HG02678 (cell line): Measurements from ENCODE around the gene CNTNAP3B.
"Not testable (repeated sequence)": the region's sequence is repeated elsewhere in the genome, so short reads cannot be mapped to it uniquely, and the experiment has no call there.

Experiments used
- ATAC-seq: cut with Tn5 transposase; IDR thresholded peaks from one replicate; pipeline ENCODE4 v1.9.1; 2021; ENCODE audit warnings: mild to moderate bottlenecking, moderate library complexity; ENCODE audit not compliant: unreplicated experiment

CNTNAP3B gene

DNA sequence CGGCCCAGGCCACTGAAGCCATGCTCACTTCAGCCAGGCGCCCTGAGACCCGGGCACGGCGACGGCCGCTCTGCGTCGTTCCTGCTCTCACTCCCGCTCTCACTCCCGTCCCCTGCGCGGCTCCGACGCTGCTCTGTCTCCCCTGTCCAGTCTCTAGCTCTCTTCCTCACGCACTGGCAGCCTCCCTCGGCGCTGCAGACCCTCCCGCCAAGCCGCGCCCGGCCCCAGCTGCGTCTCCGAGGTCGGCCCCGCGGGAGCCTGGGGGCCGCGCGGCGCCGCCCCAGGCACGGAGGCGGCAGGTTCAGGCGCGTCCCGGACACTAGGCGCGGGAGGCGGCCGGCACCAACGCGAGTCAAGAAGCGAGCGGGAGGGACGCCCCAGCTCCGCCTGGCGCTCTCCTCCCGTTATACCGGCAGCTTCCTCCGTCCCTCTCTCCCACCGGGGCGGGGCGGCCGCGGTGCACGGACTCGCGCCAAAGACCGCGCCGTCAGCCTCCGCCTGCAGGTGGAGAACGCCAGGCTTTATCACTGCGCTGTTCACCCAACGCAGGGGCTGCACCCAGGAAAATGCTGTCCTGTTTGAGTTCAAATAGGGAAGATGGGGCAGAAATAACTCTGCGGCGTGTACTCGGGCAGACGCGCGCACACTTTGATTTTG, at the start of gene CNTNAP3B:
CNTNAP3B (minus strand) TSS at position 354 of the 657 bp plus-strand sequence; CDS start at position 22, 332 bp downstream.
- not testable (repeated sequence) for ATAC-seq

DNA sequence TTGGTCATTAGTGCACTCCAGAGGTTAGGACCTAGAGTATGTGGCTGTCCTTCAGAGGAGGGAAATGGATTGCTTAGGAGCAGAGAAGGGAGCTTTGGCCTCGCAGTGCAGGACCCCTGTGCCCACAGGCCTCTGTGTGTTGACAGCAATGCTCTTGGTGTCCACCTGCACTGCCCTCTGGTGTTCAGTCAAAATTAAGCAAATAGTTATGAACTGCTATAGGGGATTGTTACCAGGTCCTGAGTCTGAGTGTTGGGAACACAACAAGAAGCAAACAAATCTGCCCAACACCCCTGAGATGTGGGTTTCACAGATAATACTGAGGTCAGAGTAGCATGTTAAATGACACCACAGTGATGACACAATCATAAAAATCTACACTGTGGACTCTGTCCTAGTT, 31.1 kb upstream of the CNTNAP3B start:
- ATAC-seq = not testable (repeated sequence)

DNA sequence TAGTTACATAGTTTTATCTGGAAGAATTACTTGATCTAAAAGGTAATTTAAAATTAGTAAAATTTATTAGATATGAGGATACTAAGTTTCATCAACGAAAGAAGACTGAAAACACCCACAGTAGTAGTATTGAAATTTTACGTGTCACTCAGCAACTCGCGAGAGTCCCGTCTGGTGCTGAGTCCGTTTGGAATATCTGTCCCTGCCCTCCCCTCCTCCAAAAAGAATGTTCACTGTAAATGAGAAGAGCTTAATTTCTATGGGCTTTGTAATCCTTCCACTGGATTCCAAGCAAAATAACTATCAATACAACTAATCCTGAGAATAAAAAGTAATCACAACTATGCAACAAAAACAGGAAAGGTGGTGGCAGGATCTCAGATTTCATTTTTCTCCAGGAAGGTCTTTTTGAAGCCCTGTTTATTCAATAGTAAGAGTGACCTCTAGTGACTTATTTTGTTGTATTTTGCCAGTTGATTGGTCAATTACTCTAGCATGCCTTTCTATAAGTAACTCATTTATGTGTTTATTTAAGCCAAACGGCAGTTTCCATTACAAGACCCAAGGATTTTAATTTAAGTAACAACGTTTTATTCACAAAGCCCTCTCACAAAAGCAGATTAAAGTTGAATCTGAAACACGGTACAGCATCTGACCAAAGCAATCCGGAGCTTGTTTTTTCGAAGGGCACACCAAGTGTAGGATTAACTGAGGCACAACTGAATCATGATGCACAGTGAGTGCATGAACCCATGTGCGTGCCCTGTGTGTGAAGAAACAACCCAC, 2.0 kb downstream of the CNTNAP3B start:
- not testable (repeated sequence) for ATAC-seq

DNA sequence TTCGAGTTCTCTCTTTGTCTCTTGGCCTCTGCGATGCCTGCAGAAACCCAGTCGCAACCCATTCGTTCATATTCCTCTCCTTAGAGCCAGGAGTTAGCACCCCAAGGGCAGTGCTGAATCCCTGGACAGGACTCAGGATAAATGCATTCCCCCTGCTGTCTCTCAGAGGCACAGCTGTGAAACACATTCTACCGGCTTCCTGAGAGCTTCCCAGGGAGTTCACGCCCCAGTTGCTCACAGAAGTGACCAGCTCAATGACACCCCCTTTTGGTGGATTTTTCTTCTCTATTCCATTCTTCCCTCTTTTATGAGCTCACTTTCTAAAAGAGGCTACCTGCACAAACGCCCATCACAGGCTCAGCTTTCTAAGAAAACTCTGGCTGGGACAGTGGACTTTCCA, 8.2 kb downstream of the CNTNAP3B start:
- not testable (repeated sequence) for ATAC-seq

DNA sequence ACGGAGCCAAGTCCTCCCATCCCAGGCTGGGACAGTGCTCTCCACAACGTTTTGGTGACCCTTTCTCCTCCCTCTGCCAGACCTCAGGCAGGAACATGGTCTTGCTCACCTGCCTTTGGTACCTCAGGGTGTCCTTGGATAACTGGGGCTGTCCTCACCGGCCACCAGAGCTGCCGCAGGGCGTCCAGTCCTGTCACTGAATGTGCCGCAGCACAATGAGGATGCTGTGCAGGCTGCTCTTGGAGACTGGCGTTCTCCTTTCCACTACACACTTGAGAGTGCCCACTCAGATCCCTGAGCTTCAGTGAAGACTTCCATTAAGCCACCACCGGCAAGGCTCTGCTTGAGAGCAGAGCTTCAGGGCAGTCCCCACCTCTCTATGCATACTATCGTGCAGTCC, 33.3 kb downstream of the CNTNAP3B start:
- not testable (repeated sequence) for ATAC-seq

DNA sequence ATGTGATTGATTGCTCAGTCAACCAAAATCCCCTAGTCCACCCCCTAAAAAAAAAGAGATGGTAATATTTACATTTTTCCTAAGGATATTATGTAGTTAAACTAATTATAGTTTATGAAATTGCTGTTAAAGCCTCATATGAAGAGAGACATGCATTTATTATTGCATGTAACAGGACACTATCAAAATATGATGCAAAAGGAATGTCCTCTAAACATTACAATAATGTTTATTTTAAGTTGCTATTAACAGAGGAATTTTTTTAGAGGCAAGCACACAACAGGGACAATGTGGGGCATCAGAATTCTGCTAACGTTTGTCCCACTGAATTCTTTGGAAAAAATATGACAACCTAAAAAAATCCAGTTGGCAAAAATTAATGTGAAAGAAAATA, 44.7 kb downstream of the CNTNAP3B start:
- not testable (repeated sequence) for ATAC-seq

DNA sequence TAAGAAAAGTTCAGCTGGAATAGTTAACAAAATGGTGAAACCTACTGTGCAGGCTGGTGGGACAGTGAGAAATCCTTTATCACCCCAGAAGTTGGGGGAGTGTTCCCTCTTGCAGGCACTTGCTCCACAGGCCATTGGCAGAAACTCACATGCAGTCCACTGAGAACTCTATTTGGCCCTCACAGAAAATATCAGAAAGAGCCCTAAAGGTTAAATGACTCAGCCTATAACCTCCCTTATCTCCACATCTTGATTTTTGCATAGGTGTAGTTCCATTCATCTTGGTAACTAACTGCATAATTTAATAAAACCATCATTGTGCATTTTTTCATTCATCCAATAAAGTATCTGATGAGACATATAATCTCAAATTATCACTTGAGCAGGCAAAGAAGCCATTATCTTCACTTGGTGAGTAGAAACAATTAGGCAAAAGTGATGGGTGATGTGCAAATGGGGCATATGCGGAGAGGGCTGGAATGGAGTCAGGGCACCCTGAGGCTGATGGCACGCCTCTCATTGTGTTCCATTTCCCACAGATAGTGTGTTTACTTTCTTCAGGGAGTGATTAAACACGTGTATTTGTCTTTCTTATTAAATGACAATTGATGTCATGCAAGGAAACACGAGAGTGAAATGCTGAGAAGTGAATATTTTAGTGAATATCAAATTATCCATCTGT, 45.2 kb downstream of the CNTNAP3B start:
- not testable (repeated sequence) for ATAC-seq

DNA sequence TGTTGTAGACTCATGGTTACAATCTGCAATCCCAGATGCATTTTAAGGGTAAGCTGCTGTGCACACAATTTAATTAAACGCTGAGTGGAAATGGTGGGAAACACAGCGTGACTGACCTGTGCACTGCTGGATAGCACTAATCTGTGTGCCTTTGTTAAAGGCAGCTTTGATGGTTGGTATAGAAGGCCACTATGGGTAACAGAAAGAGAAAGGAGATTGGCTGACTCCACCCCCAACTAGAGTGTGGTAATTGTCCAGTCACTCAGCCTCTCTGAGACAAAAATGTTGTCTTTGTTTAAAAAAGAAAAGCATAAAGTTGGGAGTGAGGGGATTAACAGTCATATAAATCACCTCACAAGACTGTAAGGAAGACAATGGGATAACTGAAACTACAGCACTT, 48.9 kb downstream of the CNTNAP3B start:
- not testable (repeated sequence) for ATAC-seq

DNA sequence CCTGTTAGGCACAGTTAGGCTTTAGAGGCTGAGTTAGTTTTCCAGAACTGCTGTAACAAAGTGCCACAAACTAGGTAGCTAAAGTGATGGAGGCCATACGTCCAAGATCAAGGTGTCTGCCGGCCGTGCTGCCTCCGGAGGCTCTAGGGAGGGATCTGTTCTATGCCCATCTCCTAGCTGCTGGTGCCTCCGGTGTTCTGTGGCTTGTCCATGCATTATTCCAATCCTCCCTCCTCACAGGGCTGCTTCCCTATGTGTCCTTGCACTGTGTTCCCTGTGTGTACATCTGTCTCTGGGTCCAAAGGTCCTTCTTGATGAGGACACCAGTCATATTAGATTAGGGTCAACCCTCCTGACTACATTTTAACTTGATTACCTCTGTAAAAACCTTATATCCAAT, 54.4 kb downstream of the CNTNAP3B start:
- not testable (repeated sequence) for ATAC-seq

DNA sequence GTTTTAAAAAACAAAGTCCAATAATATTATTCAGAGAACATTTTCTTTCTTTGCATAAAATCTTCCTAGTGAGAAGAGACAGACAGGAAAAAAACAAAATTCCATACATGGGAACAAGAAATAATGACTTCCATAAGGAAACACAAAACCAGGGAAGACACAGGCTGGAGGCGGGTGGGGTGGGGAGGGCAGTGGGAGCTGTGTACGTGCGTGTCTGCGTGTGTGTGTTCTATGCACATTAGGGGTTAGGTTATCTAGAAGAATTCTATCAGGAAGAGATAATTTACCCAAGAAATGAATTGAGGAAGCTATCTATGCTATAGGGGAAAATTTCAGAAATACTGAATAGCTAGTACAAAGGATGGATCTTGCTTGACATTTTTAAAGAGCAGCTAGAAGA, 58.2 kb downstream of the CNTNAP3B start:
- ATAC-seq = not testable (repeated sequence)

DNA sequence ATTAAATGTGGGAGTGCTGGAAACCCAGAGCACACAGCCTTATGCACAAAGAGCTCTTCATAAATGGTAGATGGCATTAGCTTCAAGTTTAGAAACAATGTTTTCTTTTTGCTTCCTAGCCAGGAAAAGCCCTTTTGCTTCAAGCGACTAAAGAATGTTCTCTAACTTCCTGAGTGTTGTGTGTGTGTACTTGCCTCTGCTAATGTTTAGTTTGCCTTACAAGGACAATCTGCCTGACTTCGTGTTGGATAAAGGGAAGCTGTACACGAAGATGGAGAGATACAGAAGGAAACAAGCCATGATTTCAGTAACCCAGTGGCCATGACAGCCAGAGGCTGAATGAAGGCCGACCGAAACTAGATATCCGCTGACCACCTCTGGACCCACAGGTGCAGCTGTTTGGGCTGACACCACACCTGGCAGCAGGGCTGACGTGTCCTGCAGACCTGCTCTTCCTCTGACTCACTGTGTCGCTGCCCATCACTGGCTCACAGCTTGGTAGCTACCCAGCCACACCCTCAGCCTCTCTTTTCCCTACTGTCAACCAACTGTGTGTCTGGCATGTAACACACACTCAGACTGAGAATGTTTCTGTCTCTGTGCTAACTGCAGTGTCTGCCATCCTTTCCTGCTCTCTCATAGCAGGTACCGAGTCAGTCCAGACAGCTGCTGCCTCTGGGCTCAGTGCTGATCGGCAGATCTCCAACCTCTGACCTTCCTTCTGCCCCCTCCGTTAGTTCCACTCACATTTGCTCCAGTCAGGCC, 59.0 kb downstream of the CNTNAP3B start:
- not testable (repeated sequence) for ATAC-seq

DNA sequence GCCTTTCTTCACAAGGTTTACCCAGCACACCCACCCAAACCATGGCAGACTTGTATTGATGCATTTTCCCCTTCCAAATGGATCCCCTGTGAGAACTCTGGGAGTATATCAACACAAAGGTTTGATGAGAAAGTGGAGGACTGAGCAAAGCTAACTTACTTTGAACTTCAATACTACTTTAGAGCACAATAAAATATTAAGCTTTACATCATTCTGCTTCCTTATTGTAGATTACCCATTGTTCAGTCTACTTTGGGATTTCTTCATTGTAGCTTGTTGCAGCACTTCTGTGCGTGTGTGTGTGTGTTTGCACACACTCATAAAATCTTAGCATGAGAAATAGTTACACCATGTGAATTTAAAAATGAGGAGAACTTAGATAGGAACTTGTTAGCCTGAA, 75.4 kb downstream of the CNTNAP3B start:
- ATAC-seq = not testable (repeated sequence)

DNA sequence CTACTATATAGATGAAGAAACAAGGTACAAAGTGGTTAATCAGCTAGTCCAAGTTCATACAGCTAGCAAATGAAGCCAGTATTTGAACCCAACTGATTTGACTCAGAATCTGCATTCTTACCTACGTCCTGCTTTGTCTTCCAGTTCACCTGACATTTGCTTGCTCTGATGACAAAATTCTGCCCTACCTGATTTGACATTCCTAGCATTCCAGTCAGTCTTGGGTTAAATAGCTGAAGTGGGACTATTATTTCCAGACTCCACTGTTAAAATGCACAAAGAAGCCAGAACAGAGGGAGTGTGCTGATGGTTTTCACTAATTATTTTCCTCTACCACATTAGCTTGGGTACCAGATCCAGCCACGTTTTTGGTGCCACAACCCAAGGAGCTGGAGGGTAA, 78.5 kb downstream of the CNTNAP3B start:
- ATAC-seq = not testable (repeated sequence)

DNA sequence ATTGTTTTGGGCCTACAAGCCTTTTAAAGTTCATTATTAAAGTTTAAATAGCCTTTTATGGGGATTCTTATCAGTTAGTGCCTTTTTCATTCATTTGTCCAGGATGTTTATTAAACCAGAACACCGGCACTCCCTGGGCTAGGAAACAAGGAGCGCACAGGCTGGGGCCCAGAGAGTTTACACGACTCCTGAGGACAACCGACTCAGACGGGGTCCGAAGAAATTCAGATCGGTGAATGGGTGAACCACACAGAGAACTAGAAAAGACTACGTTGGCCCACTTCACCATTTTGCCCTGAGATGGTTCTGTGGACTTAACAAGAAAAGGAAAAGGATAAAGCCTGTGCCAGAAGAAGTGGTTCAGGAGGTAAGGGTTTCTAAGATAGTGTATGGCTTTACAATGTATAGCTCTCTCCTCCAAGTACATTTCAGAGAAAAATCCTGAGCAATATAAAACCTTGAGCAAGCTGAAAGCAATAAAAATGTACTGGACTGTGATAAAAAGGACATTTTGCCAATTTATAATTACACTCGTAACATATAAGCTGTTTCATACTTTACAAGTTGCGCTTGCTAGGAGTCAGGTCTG, 84.7 kb downstream of the CNTNAP3B start:
- ATAC-seq = not testable (repeated sequence)

DNA sequence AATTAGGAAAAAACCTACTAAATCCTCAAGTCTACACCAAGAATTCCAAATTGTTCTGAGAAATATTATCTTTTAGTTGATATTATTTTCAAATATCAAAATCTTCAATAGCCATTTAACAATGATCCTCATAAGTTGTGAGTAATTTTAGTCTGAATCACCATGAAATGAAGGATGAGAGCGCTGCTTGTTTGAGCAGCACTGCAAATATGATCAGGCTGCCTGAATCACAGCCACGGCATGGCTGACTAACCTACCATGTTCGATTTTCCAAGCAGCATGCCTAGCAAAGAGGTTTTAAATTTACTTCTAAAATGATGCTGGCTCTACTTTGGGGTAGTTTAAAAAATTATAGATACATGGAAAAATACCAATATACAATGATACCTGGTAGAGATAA, 95.7 kb downstream of the CNTNAP3B start:
- not testable (repeated sequence) for ATAC-seq

DNA sequence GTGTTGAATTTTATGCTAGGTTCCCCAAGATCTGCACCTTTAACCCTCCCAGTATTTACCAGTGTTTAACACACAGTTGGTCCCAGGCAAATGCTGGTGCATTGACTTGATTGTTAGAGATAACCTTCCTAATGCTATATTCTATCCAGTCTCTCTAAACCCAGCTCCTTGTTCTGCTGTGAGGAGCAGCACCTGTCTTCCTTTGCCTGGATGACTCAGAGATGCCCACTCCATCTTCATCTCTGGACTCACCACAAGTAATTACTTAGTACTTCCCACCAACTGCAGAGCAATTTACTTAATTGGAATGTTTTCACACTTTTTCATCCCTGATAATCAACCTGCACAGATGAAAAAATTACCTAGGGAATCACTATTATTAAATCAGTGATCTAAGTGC, 108.6 kb downstream of the CNTNAP3B start:
- ATAC-seq = not testable (repeated sequence)

DNA sequence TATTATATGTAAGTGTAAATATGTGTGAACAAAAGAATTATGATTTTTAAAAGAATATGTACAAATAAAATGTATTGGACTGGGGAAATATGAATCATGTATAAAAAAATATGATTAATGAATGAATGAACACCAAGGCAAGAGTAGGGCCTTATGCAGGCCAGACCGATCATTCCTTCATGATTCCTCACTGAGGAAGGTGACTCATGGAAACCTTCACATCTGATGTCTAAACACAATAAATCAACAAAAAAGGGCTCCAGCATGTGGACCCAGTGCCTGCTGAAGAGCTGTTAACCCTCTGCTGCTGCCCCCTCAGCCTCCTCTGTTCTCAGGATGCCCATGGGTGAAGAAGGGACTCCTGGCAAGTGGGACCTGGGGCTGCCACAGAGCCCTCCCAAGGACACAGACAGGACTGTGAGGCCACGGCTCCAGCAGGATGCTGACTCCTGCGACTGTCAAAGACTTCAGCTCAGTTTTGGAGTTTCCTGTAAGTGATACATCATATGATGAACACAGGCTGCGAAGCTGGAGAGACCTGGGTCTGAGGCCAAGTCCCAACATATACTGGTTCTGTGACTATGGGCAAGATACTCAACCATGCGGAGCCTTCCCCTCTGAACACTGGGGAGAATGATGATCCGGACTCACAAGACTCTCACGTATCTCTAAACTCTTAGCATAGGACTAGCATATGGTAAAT, 110.9 kb downstream of the CNTNAP3B start:
- not testable (repeated sequence) for ATAC-seq

DNA sequence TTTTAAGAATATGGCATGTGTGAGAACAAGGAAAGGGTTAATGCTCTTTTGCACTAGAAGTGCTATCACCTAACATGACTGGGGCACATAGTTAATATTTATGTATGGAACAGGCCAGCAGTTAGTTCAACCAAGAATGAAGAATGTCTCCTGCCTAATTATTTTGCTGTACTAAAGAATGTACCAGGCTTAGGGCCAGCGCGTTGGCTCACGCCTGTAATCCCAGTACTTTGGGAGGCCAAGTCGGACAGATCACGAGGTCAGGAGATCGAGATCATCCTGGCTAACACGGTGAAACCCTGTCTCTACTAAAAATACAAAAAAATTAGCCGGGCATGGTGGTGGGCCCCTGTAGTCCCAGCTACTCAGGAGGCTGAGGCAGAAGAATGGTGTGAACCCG, 114.9 kb downstream of the CNTNAP3B start:
- ATAC-seq = not testable (repeated sequence)

DNA sequence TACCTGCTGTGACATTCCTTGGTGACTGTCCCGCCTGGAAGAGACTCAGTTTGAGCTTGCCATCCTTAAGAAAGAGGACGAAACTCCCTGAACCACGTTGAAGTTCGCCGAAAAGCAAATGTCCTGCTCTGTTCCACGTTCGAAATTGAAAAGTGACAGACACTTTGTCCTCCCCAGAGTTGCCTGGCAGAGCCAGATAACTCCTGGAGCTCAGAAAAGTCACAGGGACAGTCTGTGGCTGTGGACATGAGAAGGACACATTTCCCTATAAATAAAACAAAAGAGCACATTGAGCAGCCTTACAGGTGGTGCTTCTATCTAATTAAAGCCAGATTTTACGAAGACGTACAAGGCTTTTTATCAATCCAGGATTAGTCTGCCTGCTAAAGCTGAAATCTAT, 137.6 kb downstream of the CNTNAP3B start:
- ATAC-seq = not testable (repeated sequence)

DNA sequence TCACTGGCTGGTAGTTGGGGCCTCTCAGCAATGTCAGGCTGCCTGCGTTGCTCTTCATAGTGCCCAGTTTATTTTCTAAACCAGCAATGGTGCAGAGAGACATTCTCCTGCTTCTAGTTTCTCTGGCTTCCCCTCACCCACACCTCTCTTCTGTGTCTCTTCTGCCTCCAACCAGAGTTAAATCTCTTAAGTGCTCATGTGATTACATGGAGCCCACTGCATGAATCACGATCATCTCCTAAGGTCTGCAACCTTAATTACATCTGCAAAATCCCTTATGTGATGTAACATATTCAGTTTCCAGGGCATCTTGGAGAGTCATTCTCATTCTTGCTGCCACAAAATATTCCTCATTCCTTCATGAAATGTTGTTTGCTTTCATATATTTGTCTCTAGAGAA, 149.0 kb downstream of the CNTNAP3B start:
- ATAC-seq = not testable (repeated sequence)
